ENCODE data around the gene TEX14.

- TF ChIP-seq USF1 (IDR thresholded peaks at IDR 0.05; ENCODE audit: borderline replicate concordance, low read depth): no peak
- no peak for TF ChIP-seq REST (IDR thresholded peaks at IDR 0.05; ENCODE audit: low read depth, low read length)
- no peak for TF ChIP-seq CTCF (IDR thresholded peaks at IDR 0.05)
- no peak for TF ChIP-seq PBX3 (IDR thresholded peaks at IDR 0.05)
- no peak for TF ChIP-seq RXRA (IDR thresholded peaks at IDR 0.05; ENCODE audit: borderline replicate concordance, low read depth)
- TF ChIP-seq JUND (IDR thresholded peaks at IDR 0.05): no peak
- TF ChIP-seq RFX5 (IDR thresholded peaks at IDR 0.05; ENCODE audit: low read length): no peak
- TF ChIP-seq POLR2AphosphoS5 (IDR thresholded peaks at IDR 0.05; ENCODE audit: low read depth, low read length): no peak
- no peak for TF ChIP-seq SMC3 (IDR thresholded peaks at IDR 0.05; ENCODE audit: low read depth, low read length)
- TF ChIP-seq NFIC (IDR thresholded peaks at IDR 0.05; ENCODE audit: borderline replicate concordance): no peak
- no peak for TF ChIP-seq TEAD4 (IDR thresholded peaks at IDR 0.05; ENCODE audit: borderline replicate concordance, insufficient read depth)
- TF ChIP-seq FOSL2 (IDR thresholded peaks at IDR 0.05; ENCODE audit: borderline replicate concordance, low read depth): no peak
Measured at GRCh38 chr17:58668598-58668935, 23.3 kb downstream of the TEX14 start.

Data from SK-N-SH (cell line).